H9 (cell line): Measurements from ENCODE around the gene RAB3IP. TPM values are rescaled to one million over a fixed set of nuclear protein-coding genes. Genes with fewer than 3 reads are reported as not detected.

Experiments used
- DNase-seq: peaks from one replicate; pipeline ENCODE4 v3.0.0-alpha.2; 2017
- H2AFZ ChIP-seq: one replicate; pipeline ENCODE4 v1.6.1; 2013; ENCODE audit warnings: mild to moderate bottlenecking, low read length, control low read depth, moderate library complexity
- H2AK5ac ChIP-seq: 2 replicates; pipeline ENCODE4 v1.6.1; 2013; ENCODE audit warnings: low read length, control low read depth, mixed read lengths; ENCODE audit not compliant: insufficient read length
- H2BK120ac ChIP-seq: one replicate; pipeline ENCODE4 v1.6.1; 2013; ENCODE audit warnings: low read depth, mild to moderate bottlenecking, low read length, control low read depth, inconsistent platforms; ENCODE audit not compliant: poor library complexity, severe bottlenecking
- H2BK12ac ChIP-seq: 2 replicates; pipeline ENCODE4 v1.6.1; 2013; ENCODE audit warnings: low read length, control low read depth, mixed read lengths, low read depth; ENCODE audit not compliant: insufficient read length
- H2BK15ac ChIP-seq: 2 replicates; pipeline ENCODE4 v1.6.1; 2013; ENCODE audit warnings: low read depth, low read length, control low read depth
- H2BK20ac ChIP-seq: one replicate; pipeline ENCODE4 v1.6.1; 2013; ENCODE audit warnings: low read depth, mild to moderate bottlenecking, low read length, control low read depth, inconsistent platforms; ENCODE audit not compliant: poor library complexity, severe bottlenecking
- H2BK5ac ChIP-seq: 2 replicates; pipeline ENCODE4 v1.6.1; 2013; ENCODE audit warnings: low read length, control low read depth, mixed read lengths; ENCODE audit not compliant: insufficient read length
- H3K14ac ChIP-seq: 2 replicates; pipeline ENCODE4 v1.6.1; 2013; ENCODE audit warnings: low read length, control low read depth; ENCODE audit not compliant: insufficient read depth
- H3K18ac ChIP-seq: 2 replicates; pipeline ENCODE4 v1.6.1; 2013; ENCODE audit warnings: low read depth, mild to moderate bottlenecking, mixed read lengths, low read length, control low read depth; ENCODE audit not compliant: insufficient read length
- H3K23ac ChIP-seq: 2 replicates; pipeline ENCODE4 v1.6.1; 2013; ENCODE audit warnings: low read length, control low read depth, mixed read lengths, low read depth; ENCODE audit not compliant: insufficient read length
- H3K23me2 ChIP-seq: 2 replicates; pipeline ENCODE4 v1.6.1; 2013; ENCODE audit warnings: low read depth, mild to moderate bottlenecking, mixed read lengths, low read length, control low read depth; ENCODE audit not compliant: insufficient read length, poor library complexity, severe bottlenecking
- H3K27ac ChIP-seq: 2 replicates; pipeline ENCODE4 v1.5.1; 2013; ENCODE audit warnings: low read length, control low read depth, mixed read lengths, low read depth; ENCODE audit not compliant: insufficient read length
- H3K27me3 ChIP-seq: 2 replicates; pipeline ENCODE4 v1.6.1; 2013; ENCODE audit warnings: low read length, control low read depth, inconsistent platforms; ENCODE audit not compliant: insufficient read depth
- H3K4ac ChIP-seq: 2 replicates; pipeline ENCODE4 v1.6.1; 2013; ENCODE audit warnings: low read depth, mild to moderate bottlenecking, control low read depth, inconsistent platforms, low read length, moderate library complexity
- H3K4me1 ChIP-seq: 2 replicates; pipeline ENCODE4 v1.6.1; 2013; ENCODE audit warnings: low read length, control low read depth, inconsistent platforms; ENCODE audit not compliant: insufficient read depth
- H3K4me2 ChIP-seq: 2 replicates; pipeline ENCODE4 v1.6.1; 2013; ENCODE audit warnings: low read length, control low read depth, mixed read lengths; ENCODE audit not compliant: insufficient read length, insufficient read depth
- H3K56ac ChIP-seq: 2 replicates; pipeline ENCODE4 v1.6.1; 2013; ENCODE audit warnings: low read depth, mild to moderate bottlenecking, mixed read lengths, low read length, control low read depth; ENCODE audit not compliant: insufficient read length
- H3K79me1 ChIP-seq: 2 replicates; pipeline ENCODE4 v1.6.1; 2013; ENCODE audit warnings: low read depth, mild to moderate bottlenecking, moderate library complexity, low read length, control low read depth, inconsistent platforms; ENCODE audit not compliant: insufficient read depth, poor library complexity, severe bottlenecking
- H3K79me2 ChIP-seq: 2 replicates; pipeline ENCODE4 v1.6.1; 2013; ENCODE audit warnings: low read length, control low read depth, inconsistent platforms; ENCODE audit not compliant: insufficient read depth
- H3K9ac ChIP-seq: 2 replicates; pipeline ENCODE4 v1.6.1; 2013; ENCODE audit warnings: low read length, control low read depth, mixed read lengths; ENCODE audit not compliant: insufficient read length; ENCODE audit errors: extremely low read depth
- H3K9me3 ChIP-seq: one replicate; pipeline ENCODE4 v1.6.1; 2013; ENCODE audit warnings: low read depth, low read length, inconsistent platforms; ENCODE audit not compliant: control insufficient read depth
- H3T11ph ChIP-seq: one replicate; pipeline ENCODE4 v1.6.1; 2013; ENCODE audit warnings: mild to moderate bottlenecking, low read length, control low read depth, inconsistent platforms
- H4K20me1 ChIP-seq: one replicate; pipeline ENCODE4 v1.6.1; 2013; ENCODE audit not compliant: control insufficient read depth, insufficient read length, insufficient read depth
- H4K5ac ChIP-seq: 2 replicates; pipeline ENCODE4 v1.6.1; 2013; ENCODE audit warnings: low read depth, mild to moderate bottlenecking, mixed read lengths, low read length, control low read depth; ENCODE audit not compliant: insufficient read length
- H4K8ac ChIP-seq: replicated peaks from 2 replicates; pipeline ENCODE4 v1.6.1; 2013; ENCODE audit warnings: low read length, control low read depth, mixed read lengths, low read depth; ENCODE audit not compliant: insufficient read length
- H4K91ac ChIP-seq: 2 replicates; pipeline ENCODE4 v1.6.1; 2013; ENCODE audit warnings: low read depth, mild to moderate bottlenecking, moderate library complexity, mixed read lengths, low read length, control low read depth; ENCODE audit not compliant: insufficient read length
- H3K27ac Mint-ChIP-seq, 3 experiments: 2 replicates in 2 of 3; 3 replicates in 1 of 3; pipeline ENCODE4 v1.8.0; 2020 to 2021; ENCODE audit warnings: mixed read lengths in 3 of 3, mild to moderate bottlenecking in 1 of 3, moderate library complexity in 1 of 3
- H3K27me3 Mint-ChIP-seq: 2 replicates; pipeline ENCODE4 v1.8.0; 2021; ENCODE audit warnings: low read depth, mild to moderate bottlenecking, moderate library complexity, mixed read lengths
- H3K36me3 Mint-ChIP-seq, 3 experiments: 2 replicates in 2 of 3; 3 replicates in 1 of 3; pipeline ENCODE4 v1.8.0; 2020 to 2021; ENCODE audit warnings: low read depth in 3 of 3, mixed read lengths in 3 of 3; ENCODE audit not compliant: insufficient read depth in 1 of 3
- H3K4me1 Mint-ChIP-seq, 2 experiments: 2 replicates each; pipeline ENCODE4 v1.8.0; 2020; ENCODE audit warnings: mixed read lengths in 2 of 2
- H3K4me3 Mint-ChIP-seq, 2 experiments: 2 replicates in 1 of 2; 3 replicates in 1 of 2; pipeline ENCODE4 v1.8.0; 2020 to 2021; ENCODE audit warnings: mild to moderate bottlenecking in 2 of 2, mixed read lengths in 2 of 2, moderate library complexity in 1 of 2
- H3K9me3 Mint-ChIP-seq, 2 experiments: 2 replicates in 1 of 2; 3 replicates in 1 of 2; pipeline ENCODE4 v1.8.0; 2020; ENCODE audit warnings: mild to moderate bottlenecking in 2 of 2, mixed read lengths in 2 of 2, moderate library complexity in 1 of 2
- CTCF ChIP-seq: fragments of 200-600 bp; sonication (generic); conservative IDR thresholded peaks from 3 replicates; pipeline ENCODE4 v1.8.0; 2021; ENCODE audit warnings: antibody characterized with exemption, mild to moderate bottlenecking
- WGBS: extraction: QIAGEN DNeasy Blood & Tissue Kit; methylation state at CpG from one replicate; pipeline ENCODE4 v1.1.7; 2013; ENCODE audit warnings: missing lambda C conversion rate, low lambda C conversion rate, mixed read lengths; ENCODE audit not compliant: insufficient read length; ENCODE audit errors: extremely low coverage; 5-methylcytosine and 5-hydroxymethylcytosine counted together
- total RNA-seq: library from RNA; stranded (reverse); gene quantifications from 2 replicates; pipeline ENCODE4 v1.2.1, GENCODE V29; 2021

Gene RAB3IP
- total RNA-seq, 1 experiment from 2014 or later, result 45.5 TPM

- no peaks in the 10 kb centered on the region for H4K20me1 ChIP-seq
- no peak overlapping the region for H3K4ac ChIP-seq
- no peak overlapping the region for H3K27ac Mint-ChIP-seq
- no CpG with 5 or more reads among the region's 4 CpGs for WGBS
- H3K4me1 Mint-ChIP-seq, result no peaks in the 10 kb centered on the region
- H2BK20ac ChIP-seq, result no peak overlapping the region
- no peaks in the 10 kb centered on the region for H3K79me1 ChIP-seq
- no peaks in the 10 kb centered on the region for H3K27me3 Mint-ChIP-seq
- no peak for DNase-seq
- H3K9me3 ChIP-seq, result no peaks in the 10 kb centered on the region
- H4K8ac ChIP-seq, result no peak overlapping the region
- no peak overlapping the region for H4K5ac ChIP-seq
- H3K36me3 Mint-ChIP-seq, result no peaks in the 10 kb centered on the region
- no peak overlapping the region for H3T11ph ChIP-seq
- no peak overlapping the region for H3K9ac ChIP-seq
- no peaks in the 10 kb centered on the region for H3K9me3 Mint-ChIP-seq
- no peak overlapping the region for H2BK120ac ChIP-seq
- H3K23me2 ChIP-seq, result no peaks in the 10 kb centered on the region
- H2AFZ ChIP-seq, result no peak overlapping the region
- no peak overlapping the region for H2BK12ac ChIP-seq
- no peak overlapping the region for H2BK5ac ChIP-seq
- H3K23ac ChIP-seq, result no peak overlapping the region
- no peaks in the 10 kb centered on the region for H3K79me2 ChIP-seq
- H4K91ac ChIP-seq, result no peak overlapping the region
- H3K18ac ChIP-seq, result no peak overlapping the region
- no peaks in the 10 kb centered on the region for H3K4me1 ChIP-seq
- no peak overlapping the region for H3K4me3 Mint-ChIP-seq
- no peak overlapping the region for H3K27ac ChIP-seq
- no peak overlapping the region for H3K14ac ChIP-seq
- H2BK15ac ChIP-seq, result no peak overlapping the region
- H3K56ac ChIP-seq, result no peak overlapping the region
- TF ChIP-seq CTCF, result no peak
- H3K4me2 ChIP-seq, result no peak overlapping the region
- H2AK5ac ChIP-seq, result no peak overlapping the region
- H3K27me3 ChIP-seq, result no peaks in the 10 kb centered on the region
These were observed 11.7 kb upstream of the RAB3IP start for GRCh38 chr12:69726922-69727321.
